Keratinocyte (primary cell): ENCODE data around the gene NAA40. TPM values are rescaled to one million over a fixed set of nuclear protein-coding genes. Genes with fewer than 3 reads are reported as not detected.

Source experiments
- DNase-seq: peaks from one replicate; pipeline ENCODE4 v3.0.0-alpha.2; 2011; ENCODE audit warnings: low read depth, missing footprints, low spot score
- FAIRE-seq: peaks from 2 replicates; lab custom pipeline; 2011; peaks lifted over from hg19 to GRCh38; lab: Jason Lieb, UNC
- H2AFZ ChIP-seq: 2 replicates; pipeline ENCODE4 v1.6.0; 2012; ENCODE audit warnings: low read length, control low read depth, inconsistent platforms; ENCODE audit not compliant: control insufficient read depth
- H3K27ac ChIP-seq: 2 replicates; pipeline ENCODE4 v1.5.1; 2011; ENCODE audit warnings: low read length; ENCODE audit not compliant: control insufficient read depth, insufficient read depth
- H3K27me3 ChIP-seq: 3 replicates; pipeline ENCODE4 v1.6.0; 2011; ENCODE audit warnings: low read length; ENCODE audit not compliant: control insufficient read depth, insufficient read depth; ENCODE audit errors: extremely low read depth
- H3K36me3 ChIP-seq, 2 experiments: 2 replicates in 1 of 2; 3 replicates in 1 of 2; pipeline ENCODE4 v1.5.1; 2011; ENCODE audit warnings: low read length in 2 of 2, mild to moderate bottlenecking in 1 of 2; ENCODE audit not compliant: control insufficient read depth in 2 of 2, insufficient read depth in 2 of 2; ENCODE audit errors: extremely low read depth in 1 of 2
- H3K4me1 ChIP-seq: 3 replicates; pipeline ENCODE4 v1.5.1; 2011; ENCODE audit warnings: low read length; ENCODE audit not compliant: control insufficient read depth, insufficient read depth; ENCODE audit errors: extremely low read depth
- H3K4me2 ChIP-seq: 3 replicates; pipeline ENCODE4 v1.6.0; 2011; ENCODE audit warnings: low read depth, low read length; ENCODE audit not compliant: control insufficient read depth, insufficient read depth; ENCODE audit errors: extremely low read depth
- H3K4me3 ChIP-seq, 3 experiments: fragments of 200-600 bp in 1 of 3; sonication (generic) in 1 of 3; 2 replicates in 2 of 3; 3 replicates in 1 of 3; pipeline ENCODE4 v1.5.1; 2011 to 2016; ENCODE audit warnings: low read length in 3 of 3, mild to moderate bottlenecking in 3 of 3, control low read depth in 2 of 3, inconsistent platforms in 1 of 3, low read depth in 1 of 3, mixed read lengths in 1 of 3, mixed run types in 1 of 3, moderate library complexity in 1 of 3; ENCODE audit not compliant: control insufficient read depth in 2 of 3, insufficient read depth in 2 of 3; ENCODE audit errors: extremely low read depth in 1 of 3
- H3K79me2 ChIP-seq: 2 replicates; pipeline ENCODE4 v1.6.0; 2012; ENCODE audit warnings: low read length; ENCODE audit not compliant: control insufficient read depth, insufficient read depth
- H3K9ac ChIP-seq: 3 replicates; pipeline ENCODE4 v1.6.0; 2011; ENCODE audit warnings: low read length; ENCODE audit not compliant: control insufficient read depth, insufficient read depth; ENCODE audit errors: extremely low read depth
- H3K9me1 ChIP-seq: 3 replicates; pipeline ENCODE4 v1.6.0; 2011; ENCODE audit warnings: low read length; ENCODE audit not compliant: control insufficient read depth, insufficient read depth; ENCODE audit errors: extremely low read depth
- H3K9me3 ChIP-seq: 2 replicates; pipeline ENCODE4 v1.5.1; 2012; ENCODE audit warnings: low read depth, low read length; ENCODE audit not compliant: control insufficient read depth
- H4K20me1 ChIP-seq: 3 replicates; pipeline ENCODE4 v1.6.0; 2011; ENCODE audit warnings: low read length; ENCODE audit not compliant: control insufficient read depth, insufficient read depth; ENCODE audit errors: extremely low read depth
- EZH2 ChIP-seq: IDR thresholded peaks from one replicate; pipeline ENCODE4 v1.6.1; 2012; ENCODE audit warnings: inconsistent platforms, mild to moderate bottlenecking, low read length, moderate library complexity
- dilution Hi-C: fragments of 300-500 bp; cut with MboI; formaldehyde crosslinking; loops from one replicate; pipeline ENCODE4 v1.7.0; 2020; ENCODE audit warnings: low sequenced_read_pairs; ENCODE audit not compliant: extremely low pct_ligation_motif_present
- polyA plus RNA-seq, 5 experiments: library from polyadenylated mRNA; depleted of rRNA in 3 of 5; stranded (reverse) in 3 of 5; stranded (forward) in 1 of 5; unstranded in 1 of 5; fragments of >200 nt; gene quantifications; 1 replicate in 1 of 5; 2 replicates in 3 of 5; 3 replicates in 1 of 5; pipeline versions ENCODE4 v1.2.1 to v1.2.3, GENCODE V29; 2011 to 2012; ENCODE audit warnings: missing spikeins in 2 of 5, low read depth in 1 of 5, low replicate concordance in 1 of 5
- TF ChIP-seq, protein P1 (sequence below), 3 experiments: IDR thresholded peaks in 1 of 3; conservative IDR thresholded peaks in 1 of 3; optimal IDR thresholded peaks in 1 of 3; 2 replicates in 2 of 3; 3 replicates in 1 of 3; pipeline versions ENCODE3 to v1.5.1; 2011; ENCODE audit warnings: low read length in 3 of 3, mild to moderate bottlenecking in 3 of 3, moderate library complexity in 2 of 3, control low read depth in 1 of 3, inconsistent platforms in 1 of 3; ENCODE audit not compliant: insufficient read depth in 2 of 3; ENCODE audit errors: extremely low read depth in 1 of 3

Gene NAA40
- polyA plus RNA-seq, 1 donor (not counting 4 experiments of a cell fraction or from before 2014, with no cell fraction given), result 13.5 TPM

- Histone ChIP-seq H3K36me3 (no peaks in the 10 kb centered on the region), H3K4me1 (peaks cover 9% of the 10 kb centered on the region), H4K20me1 (no peaks in the 10 kb centered on the region), H3K9me3 (no peaks in the 10 kb centered on the region), H3K27me3 (peaks cover 9% of the 10 kb centered on the region), H3K4me3 (no peak overlapping the region), H3K79me2 (no peaks in the 10 kb centered on the region), H3K4me2 (no peak overlapping the region), H3K27ac (no peak overlapping the region), H3K9ac (no peak overlapping the region), H2AFZ (no peak overlapping the region), H3K9me1 (no peaks in the 10 kb centered on the region)
- DNase-seq, result no peak
- no peak for TF ChIP-seq EZH2
- TF ChIP-seq, protein P1, sequence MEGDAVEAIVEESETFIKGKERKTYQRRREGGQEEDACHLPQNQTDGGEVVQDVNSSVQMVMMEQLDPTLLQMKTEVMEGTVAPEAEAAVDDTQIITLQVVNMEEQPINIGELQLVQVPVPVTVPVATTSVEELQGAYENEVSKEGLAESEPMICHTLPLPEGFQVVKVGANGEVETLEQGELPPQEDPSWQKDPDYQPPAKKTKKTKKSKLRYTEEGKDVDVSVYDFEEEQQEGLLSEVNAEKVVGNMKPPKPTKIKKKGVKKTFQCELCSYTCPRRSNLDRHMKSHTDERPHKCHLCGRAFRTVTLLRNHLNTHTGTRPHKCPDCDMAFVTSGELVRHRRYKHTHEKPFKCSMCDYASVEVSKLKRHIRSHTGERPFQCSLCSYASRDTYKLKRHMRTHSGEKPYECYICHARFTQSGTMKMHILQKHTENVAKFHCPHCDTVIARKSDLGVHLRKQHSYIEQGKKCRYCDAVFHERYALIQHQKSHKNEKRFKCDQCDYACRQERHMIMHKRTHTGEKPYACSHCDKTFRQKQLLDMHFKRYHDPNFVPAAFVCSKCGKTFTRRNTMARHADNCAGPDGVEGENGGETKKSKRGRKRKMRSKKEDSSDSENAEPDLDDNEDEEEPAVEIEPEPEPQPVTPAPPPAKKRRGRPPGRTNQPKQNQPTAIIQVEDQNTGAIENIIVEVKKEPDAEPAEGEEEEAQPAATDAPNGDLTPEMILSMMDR (optimal IDR thresholded peaks at IDR 0.05 in 1 of 3, IDR thresholded peaks at IDR 0.05 in 1 of 3, conservative IDR thresholded peaks at IDR 0.05 in 1 of 3; ENCODE audit: extremely low read depth in 1 of 3, insufficient read depth in 2 of 3, low read length in 3 of 3), result no peak
- dilution Hi-C loops, result no loop called here
- FAIRE-seq, result no peak
Measured at GRCh38 chr11:63920126-63920938, 18.5 kb upstream of the NAA40 start.

- H3K4me2 ChIP-seq, result no peak overlapping the region
- no peak overlapping the region for H3K4me3 ChIP-seq
- no peak overlapping the region for H3K9ac ChIP-seq
- dilution Hi-C loops, result no loop called here
- H3K79me2 ChIP-seq, result no peaks in the 10 kb centered on the region
- H3K27ac ChIP-seq, result no peak overlapping the region
- peaks cover 4% of the 10 kb centered on the region for H3K27me3 ChIP-seq
- TF ChIP-seq EZH2, result no peak
- TF ChIP-seq, protein P1 (optimal IDR thresholded peaks at IDR 0.05 in 1 of 3, IDR thresholded peaks at IDR 0.05 in 1 of 3, conservative IDR thresholded peaks at IDR 0.05 in 1 of 3; ENCODE audit: extremely low read depth in 1 of 3, insufficient read depth in 2 of 3, low read length in 3 of 3), result peak in 1 of 3 experiments; percentile 27
- no peaks in the 10 kb centered on the region for H3K9me3 ChIP-seq
- FAIRE-seq, result no peak
- H3K36me3 ChIP-seq, result no peaks in the 10 kb centered on the region
- no peaks in the 10 kb centered on the region for H3K9me1 ChIP-seq
- H2AFZ ChIP-seq, result no peak overlapping the region
- peaks cover 9% of the 10 kb centered on the region for H3K4me1 ChIP-seq
- DNase-seq, result no peak
- H4K20me1 ChIP-seq, result no peaks in the 10 kb centered on the region
Measured at GRCh38 chr11:63920939-63921417, 17.8 kb upstream of the NAA40 start.
